ENCODE results near the gene HIRA.

The HIRA gene

DNA sequence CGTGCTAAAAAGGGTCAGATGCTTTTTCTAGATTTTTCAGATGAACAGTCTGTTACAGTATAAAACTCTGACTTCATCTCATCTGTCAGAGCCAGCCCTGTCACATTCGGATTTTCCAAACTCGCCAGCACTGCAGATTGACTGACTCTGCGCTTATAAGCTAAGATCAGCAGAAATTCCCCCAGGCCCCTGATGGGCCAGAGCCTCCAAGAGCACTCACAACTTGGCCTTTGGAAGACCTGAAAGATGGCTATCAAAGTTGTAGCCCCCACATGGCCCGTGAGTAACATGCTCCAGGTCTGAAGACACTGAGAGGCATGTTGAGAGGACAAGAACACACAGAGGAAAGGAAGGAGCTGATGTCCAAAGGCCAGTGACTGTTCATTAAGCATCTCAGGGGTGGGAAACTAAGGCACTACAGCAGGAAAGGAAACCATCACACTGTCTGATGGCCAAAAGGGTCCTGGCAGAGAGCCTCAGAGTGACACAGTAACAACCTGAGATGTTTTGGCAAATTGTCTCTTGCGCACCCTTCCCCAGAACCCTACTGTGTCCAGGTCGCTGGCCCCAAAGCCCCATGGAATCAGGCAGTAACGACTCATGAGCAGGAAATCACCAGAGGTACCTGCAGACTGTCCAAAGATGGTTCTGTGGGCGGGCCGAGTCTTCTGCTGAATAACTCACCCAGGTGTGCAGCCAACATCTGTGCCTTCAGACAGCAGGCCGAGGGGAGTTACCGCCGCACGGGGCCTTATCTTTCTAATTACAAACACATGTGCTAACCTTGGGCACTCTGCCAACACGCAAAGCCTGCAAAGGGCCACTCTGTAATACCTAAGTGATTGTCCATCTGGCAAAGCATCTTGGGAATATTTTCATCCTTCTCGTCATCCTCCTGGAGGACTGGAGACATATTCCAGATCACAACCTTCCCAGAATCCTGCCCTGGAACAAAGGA, 23.6 kb downstream of the HIRA start:
- DNase-seq (ENCODE audit: low read depth, low spot score), result no peak

DNA sequence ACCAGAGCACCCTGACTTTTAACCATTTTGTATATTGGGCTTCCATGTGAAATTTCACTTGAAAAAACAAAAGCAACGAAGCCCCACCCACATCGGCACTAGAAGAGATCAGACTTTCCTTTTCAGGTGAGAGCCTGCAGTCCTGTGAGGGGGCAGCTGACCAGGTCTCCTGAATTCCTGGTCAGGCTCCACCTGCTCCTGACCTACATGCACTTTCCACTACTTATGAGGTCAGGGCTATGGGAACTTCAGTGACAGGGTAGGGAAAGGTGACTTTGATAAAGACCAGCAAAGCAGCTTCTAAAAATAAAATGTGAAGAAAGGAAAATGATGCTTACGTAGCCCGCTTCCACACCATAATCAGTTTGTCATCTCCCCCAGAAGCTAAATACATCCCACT, 24.7 kb downstream of the HIRA start:
- DNase-seq (ENCODE audit: low read depth, low spot score), result no peak

DNA sequence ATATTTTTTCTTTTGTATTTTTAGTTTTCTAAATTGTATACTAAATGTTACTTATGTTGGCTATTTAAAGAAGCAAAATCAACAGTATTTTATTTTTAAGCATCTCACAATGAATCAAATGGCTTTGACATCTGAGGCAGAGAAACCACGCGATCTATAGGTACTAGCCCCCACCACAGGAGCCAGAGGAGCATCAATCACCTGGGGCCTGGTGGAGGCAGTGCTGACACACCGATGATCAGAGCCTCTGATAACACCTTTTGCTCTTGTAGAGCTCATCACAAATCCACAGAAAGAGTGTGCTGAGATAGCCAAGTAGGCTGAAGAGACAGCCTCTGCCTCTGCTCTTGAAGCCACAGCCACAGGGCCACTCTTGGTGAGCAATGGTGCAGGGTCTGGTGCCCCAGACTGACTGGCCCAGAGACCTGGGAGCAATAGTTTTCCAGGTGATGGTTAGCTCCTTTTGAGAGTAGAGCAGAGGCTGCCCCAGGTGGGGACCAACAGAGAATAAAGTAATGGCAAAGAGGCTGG, 25.2 kb downstream of the HIRA start:
- no peak for DNase-seq (ENCODE audit: low read depth, low spot score)

DNA sequence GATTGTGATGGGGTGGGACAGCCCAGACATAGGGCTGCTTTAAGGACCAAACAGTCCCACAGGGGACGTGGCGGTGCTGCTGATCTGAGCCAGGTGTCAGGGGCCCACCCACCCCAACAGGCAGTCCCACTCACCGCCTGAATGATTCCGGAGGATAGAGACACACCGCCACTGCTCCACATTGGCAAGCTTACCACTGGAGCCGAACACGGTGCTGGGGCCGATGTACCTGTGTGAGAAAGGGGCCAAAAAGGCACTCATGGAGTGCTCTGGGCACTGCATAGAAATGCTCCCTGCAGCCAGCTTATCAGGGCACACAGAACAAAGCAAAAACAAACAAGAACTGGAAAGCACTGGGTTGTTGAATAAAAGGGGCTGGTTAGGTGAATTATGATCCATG, 25.9 kb downstream of the HIRA start:
- DNase-seq (ENCODE audit: low read depth, low spot score), result no peak

DNA sequence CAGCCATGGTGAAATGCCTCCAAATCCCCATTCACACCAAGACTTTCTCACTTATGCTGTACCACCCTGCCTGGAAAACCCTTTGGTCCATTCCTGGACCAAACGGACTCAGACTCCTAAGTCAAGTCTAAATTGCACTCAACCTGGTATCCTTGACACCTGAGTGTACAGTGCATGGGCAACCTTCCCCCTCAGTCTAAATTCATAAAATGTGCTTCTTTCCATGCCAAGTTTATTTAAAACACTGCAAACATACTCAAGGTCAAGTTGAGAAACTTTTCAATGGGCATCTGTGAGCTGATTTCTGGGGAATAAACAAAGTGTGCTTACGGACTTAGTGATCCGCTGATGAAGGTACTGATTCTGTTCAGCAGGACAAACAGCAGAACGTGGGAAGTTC, 26.4 kb downstream of the HIRA start:
- DNase-seq (ENCODE audit: low read depth, low spot score), result no peak

DNA sequence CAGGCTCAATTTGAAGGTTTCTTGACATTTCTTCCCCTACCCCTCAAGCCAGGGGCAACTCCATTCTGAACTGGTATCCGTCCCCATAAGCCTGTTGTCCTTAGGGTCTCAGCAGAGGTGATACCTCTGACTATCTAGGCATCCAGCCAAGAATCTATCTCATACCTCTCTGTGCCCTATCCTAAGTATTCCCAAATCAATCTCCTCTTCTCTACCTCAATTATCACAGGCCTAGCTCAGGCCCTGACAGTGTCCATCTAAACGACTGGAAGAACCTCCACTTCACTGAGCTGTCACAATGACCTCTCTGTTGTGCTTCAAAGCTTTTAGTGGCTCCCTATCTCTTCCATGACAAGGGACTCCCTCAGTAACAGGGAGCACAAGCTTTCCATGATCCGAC, 26.9 kb downstream of the HIRA start:
- no peak for DNase-seq (ENCODE audit: low read depth, low spot score)

DNA sequence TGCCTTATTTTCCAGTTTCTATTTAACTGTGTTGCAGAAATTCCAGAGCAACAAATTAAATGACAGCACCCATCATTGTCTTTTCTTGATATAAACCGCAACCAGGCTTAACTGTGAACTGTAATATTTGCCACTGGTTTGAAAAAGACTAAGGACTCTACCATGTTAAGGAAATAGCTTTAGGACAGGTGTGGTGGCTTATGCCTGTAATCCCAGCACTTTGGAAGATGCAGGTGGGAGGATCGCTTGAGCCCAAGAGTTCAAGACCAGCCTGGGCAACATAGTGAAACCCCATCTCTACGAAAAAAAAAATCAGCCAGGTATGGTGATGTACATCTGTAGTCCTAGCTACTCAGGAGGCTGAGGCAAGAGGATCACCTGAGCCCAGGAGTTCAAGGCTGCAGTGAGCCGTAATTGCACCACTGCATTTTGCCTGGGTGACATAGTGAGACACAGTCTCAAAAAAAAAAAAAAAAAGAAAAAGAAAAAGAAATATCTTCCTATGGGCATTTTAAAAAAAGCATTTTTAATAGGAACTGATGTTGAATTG, 28.8 kb downstream of the HIRA start:
- DNase-seq (ENCODE audit: low read depth, low spot score), result no peak

DNA sequence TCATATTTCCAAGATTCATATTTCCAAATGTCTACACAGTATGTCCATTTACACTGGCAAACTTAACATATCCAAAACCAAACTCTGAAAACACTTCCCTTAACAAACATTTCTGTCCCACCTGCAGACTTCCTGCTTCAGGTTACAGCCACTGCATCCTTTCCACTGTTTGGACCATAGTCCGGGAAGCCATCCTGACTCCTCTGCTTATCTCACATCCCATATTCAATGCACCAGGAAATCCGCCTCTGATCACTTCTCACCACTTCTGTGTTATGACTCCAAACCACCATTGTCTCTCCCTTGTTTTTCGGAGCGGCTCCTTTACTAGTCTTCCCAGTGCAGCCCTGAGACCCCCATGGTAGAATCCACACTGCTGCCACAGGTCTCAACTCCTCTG, 30.1 kb downstream of the HIRA start:
- DNase-seq (ENCODE audit: low read depth, low spot score), result no peak

DNA sequence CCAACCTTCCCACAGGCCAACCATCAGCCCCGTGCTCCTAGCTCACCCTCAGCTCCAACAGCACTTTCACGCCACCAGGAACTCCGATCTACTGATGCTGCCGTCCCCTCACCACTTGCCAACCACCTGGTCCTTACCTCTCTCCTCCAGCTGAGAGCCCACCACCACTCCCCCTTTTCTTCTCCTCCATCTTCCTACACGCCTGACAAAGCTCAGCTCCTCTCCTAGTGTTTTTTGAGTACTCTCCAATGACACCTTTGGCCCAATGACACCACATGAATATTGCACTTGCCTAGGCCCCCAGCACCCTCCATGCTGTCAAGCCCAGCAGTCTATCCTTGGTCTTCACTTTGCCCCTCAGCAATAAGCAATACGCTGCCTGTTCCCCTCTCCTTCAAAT, 30.7 kb downstream of the HIRA start:
- no peak for DNase-seq (ENCODE audit: low read depth, low spot score)

DNA sequence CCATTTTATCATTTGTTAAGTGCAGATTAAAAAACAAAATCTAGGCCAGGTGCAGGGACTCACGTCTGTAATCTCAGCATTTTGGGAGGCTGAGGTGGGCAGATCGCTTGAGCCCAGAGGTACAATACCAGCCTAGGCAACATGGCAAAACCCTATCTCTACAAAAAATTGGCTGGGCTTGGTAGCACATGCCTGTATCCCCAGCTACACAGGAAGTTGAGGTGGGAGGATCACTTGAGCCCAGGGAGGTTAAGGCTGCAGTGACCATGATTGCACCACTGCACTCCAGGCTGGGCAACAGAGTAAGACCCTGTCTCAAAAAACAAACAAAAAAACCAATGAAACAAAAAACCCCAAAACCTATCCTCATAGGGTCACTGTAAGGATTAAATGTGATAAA, 32.9 kb downstream of the HIRA start:
- no peak for DNase-seq (ENCODE audit: low read depth, low spot score)

DNA sequence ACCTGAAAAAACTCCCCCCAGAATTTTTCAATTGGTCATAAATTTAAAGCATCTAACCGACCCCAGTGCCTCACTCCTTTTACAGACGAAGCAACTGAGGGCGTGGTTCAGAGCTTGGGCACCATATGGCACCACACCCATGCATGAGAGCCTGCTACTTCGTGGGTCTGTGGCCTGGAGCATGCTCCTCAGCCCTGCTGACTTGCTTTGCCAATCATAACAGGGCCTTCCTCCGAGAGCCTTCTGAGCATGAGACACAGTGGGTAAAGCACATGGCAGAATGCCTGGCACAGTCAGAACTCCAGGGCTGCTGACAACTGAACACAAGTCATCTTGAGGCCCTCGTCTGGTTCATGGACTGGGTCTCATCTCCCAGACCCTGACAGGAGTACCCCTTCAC, 33.3 kb downstream of the HIRA start:
- no peak for DNase-seq (ENCODE audit: low read depth, low spot score)

DNA sequence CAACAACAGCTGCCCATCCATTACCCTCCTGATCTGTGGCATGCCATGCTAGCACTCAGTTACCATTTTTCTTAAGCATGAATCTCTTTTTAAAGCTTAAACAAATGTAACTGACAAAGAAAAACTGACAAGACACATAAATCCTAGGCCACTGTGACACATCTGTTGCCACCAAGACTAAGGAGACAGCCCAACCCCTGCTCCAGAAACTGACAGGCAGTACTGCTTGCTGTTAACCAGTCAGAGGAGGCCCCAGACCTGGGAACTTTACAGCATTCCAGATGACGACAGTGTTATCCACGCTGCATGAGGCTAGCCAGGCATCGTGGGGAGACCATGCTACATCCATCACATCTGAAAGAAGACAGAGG, 33.8 kb downstream of the HIRA start:
- no peak for DNase-seq (ENCODE audit: low read depth, low spot score)

DNA sequence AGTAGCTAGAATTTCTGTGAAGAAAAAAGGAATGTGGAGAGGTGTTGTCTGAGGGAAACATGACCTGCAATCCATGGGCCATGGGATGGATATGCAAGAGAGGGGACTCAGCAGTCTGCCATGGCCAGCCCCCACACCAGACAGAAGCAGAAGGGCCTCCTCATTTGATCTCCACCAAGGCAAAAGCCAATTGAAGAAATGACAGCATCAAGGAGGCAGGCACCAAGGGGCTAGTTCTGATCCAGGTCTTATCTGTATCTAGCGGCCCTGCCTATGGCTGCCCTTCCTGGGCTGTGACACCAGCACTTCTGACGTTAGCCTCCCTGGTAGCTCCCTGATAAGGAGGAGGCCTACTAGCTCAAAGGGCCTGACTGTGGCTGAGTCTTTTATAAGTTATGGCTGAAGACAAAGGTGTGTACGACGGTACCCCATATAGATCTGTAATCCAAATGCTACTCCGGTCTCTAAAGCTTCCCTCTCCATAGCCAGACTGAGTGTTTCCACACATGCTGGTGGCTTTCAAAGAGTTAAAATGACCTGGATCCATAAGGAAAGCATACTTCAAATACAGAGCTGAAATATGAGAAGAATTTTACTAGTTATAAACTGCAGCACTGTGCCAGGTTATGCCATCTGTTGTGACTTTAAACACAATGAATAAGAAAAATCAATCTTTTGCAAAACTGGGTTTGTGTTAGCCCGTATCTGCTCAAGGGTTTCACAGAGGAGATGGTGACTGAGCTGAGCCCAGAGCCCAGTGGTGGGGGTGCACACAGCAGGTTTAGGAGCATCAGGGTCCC, 34.4 kb downstream of the HIRA start:
- no peak for DNase-seq (ENCODE audit: low read depth, low spot score)

DNA sequence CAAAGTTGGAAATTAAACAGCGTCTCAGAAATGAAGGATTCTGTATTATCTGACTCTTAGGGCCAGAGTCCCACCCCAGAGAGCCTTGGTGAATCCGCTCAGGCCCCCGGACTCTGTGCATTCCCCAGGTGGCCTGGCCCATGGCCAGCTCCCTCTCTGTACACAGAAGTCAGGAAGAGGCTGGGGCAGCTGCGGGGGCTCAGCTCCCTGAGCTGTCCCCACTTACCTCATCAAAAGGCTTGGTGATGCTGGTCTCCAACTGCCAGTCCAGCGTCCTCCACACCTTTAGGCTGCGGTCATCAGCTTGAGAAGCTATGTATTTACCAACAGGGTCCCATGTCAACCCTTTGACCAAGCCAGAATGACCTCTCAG, 35.0 kb downstream of the HIRA start:
- no peak for DNase-seq (ENCODE audit: low read depth, low spot score)

DNA sequence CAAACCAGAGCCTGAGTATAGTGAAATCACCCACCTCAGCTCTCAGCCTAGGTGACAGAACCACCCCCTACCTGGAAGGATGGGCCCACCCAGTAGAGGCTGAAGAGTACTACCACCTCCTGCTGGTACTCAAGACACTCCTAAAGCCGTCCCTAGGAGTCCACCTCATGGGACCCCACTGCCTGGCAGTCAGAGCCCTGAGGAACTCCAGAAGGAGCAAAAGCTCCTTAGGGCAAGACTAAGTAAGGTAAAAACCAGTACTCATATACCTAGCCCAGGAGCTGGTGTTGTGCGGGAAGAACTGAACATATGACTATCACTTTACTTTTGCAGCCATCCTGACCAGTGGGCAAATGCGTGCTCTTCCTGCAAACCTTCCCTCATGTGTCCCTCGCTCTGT, 36.3 kb downstream of the HIRA start:
- no peak for DNase-seq (ENCODE audit: low read depth, low spot score)

DNA sequence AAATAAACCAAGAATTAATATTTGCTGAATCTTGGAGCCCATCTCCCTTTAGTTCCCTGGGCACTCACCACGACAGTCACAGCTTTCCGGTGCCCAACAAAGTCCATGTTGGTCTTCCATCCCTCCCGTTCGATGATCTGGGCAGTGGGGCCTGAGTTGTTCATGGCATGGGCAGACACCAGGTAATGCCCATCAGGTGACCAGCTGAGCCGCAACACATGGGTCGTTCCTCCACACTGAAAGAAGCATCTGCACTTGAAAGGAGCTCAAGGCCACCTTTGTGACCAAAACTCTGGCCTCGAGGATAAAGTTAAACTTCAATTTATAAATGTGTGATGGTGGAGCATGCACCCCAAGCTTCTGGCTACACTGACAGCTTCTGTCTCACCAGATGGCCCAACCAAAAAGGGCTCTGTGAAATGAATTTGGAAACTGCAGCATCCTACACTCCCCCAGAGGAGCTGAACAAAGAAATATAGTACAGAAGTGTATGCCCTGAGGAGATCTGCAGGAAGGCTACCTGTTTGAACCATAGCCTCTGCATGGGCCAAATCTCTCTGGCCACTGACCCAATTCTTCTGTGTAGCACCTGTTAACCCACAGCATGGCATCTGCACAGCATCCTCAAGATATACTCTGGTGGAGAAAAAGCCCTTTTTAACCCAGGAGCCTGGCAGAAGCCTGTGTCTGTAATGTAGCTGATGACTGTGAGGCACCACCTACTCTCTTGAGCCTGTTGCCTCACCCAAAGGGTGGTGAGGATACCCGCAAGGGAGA, 37.1 kb downstream of the HIRA start:
- DNase-seq (ENCODE audit: low read depth, low spot score), result no peak

DNA sequence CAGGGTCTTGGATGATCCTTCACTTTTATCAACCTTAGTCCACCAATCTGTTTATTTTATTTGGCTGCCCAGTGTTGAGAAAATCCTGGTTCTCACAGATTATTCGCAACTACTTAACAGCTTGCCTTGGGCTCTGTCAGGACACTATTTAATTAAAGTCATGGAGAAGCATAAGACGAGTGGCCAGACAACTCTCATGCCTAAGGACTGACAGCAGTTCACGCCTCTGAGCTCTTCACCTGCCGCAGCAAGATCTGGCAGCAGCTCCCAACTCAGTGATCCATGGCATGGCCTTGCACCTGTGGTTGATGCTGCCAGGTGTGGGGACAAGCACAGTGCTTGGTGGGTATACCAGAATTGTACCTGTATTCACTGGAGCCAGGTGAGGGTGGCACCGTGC, 37.8 kb downstream of the HIRA start:
- no peak for DNase-seq (ENCODE audit: low read depth, low spot score)

DNA sequence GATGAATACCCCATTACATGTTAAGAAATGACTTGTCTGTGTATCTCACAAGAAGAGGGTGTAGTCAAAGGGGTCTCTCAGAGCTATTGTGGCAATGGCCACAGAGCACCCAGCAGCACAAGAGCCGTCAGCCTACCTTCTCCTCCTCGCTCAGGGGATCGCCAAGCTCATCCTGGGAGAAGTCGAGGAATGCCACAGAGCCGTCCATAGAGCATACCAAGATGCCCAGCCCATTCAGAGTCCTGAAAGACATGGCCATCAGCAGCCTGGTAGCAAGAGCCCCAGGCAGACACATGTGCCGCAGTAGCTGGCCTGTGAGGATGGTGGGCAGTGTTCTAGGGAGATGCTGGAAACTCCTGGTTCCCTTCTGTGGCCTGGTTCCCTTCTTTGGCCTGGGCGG, 44.0 kb downstream of the HIRA start:
- no peak for DNase-seq (ENCODE audit: low read depth, low spot score)

DNA sequence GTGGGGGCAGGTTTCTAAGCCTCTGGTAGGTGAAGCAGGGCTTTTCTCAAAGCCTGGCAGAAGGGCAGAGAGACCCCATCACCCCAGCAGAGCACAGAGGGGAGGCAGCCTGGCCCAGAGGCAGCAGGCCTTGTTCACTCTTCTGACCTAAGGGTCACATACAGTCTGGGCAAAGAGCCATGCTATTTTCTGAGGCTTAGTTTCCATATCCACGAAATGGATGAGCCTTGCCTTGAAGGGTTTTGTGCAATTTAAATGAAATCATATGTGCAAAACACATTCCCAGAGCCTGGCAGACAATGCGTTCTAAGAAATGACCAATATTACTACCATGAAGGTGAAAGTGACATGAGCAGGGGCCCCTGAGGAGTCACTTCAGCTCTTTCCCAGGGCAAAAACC, 44.5 kb downstream of the HIRA start:
- no peak for DNase-seq (ENCODE audit: low read depth, low spot score)

DNA sequence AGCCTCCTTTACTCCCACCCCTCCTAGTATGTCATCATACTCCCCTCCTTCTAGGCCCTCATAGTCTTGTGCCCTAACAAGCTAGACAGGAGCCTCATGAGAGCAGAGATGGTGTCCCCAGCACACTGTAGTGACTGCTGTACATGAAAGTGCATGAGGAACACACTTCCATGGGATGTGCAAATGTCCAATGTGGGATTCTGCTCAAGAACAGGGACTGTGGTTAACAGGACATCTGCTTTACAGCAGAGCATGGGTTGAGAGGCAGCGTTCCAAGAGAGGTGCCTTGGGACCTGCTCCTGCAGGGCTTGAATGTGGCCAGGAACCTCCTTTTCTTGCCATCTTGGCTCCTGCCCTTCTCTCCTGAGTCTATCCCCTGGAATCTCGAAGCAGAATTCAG, 45.3 kb downstream of the HIRA start:
- no peak for DNase-seq (ENCODE audit: low read depth, low spot score)

DNA sequence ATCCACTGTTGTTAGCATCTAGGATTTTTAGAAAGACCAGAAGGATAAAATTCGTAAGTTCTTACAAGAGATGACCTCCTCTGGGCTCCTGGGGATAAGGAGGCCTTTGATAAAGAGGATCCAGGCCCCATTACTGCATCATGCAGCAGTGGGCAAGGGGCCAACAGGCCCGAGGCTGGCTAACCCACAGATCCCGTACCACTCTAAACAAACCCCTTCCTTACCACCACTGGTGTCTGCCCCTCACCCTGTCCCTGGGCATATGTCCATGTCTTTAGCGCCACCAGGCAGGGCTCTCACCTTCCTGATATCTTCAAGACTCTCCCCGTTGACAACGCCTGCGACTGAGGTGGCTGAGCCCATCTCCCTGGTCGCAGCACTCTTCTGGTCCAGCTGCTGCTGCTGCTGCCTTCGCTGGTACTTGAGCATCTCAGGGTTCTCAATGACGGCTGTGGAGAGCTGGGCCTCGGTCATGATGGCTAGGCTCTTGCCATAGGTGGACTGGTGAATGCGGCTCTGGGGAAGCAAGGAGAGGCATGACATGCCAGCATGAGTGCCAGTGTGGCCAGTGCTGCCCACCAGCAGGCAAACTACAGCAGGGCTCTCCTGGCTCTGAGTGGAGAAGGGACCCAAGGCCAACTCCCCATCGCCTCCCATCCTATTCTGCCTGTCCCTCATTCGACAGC, 46.2 kb downstream of the HIRA start:
- no peak for DNase-seq (ENCODE audit: low read depth, low spot score)

All from smooth muscle cell of the brain vasculature (primary cell).